Trophoblast cell (in vitro differentiated cells and primary cell): Measurements from ENCODE around the gene NOS2.

Experiments used
- DNase-seq, 2 donors: peaks; one replicate each; pipeline ENCODE4 v3.0.0-alpha.2; 2016
- H2AFZ ChIP-seq: 2 replicates; pipeline ENCODE4 v1.6.1; 2013; ENCODE audit warnings: low read length, moderate library complexity, mild to moderate bottlenecking; ENCODE audit not compliant: insufficient read depth, poor library complexity
- H2AK5ac ChIP-seq: 2 replicates; pipeline ENCODE4 v1.6.1; 2013; ENCODE audit warnings: mild to moderate bottlenecking, low read length
- H2BK120ac ChIP-seq: 2 replicates; pipeline ENCODE4 v1.6.1; 2013; ENCODE audit warnings: low read length, mild to moderate bottlenecking, moderate library complexity; ENCODE audit not compliant: insufficient read depth, poor library complexity
- H2BK12ac ChIP-seq: 2 replicates; pipeline ENCODE4 v1.6.1; 2013; ENCODE audit warnings: mild to moderate bottlenecking, low read length, moderate library complexity
- H2BK5ac ChIP-seq: 2 replicates; pipeline ENCODE4 v1.6.1; 2013; ENCODE audit warnings: low read length, low read depth, moderate library complexity, mild to moderate bottlenecking; ENCODE audit not compliant: poor library complexity
- H3K14ac ChIP-seq: 2 replicates; pipeline ENCODE4 v1.6.1; 2013; ENCODE audit warnings: mild to moderate bottlenecking, low read length
- H3K18ac ChIP-seq: 2 replicates; pipeline ENCODE4 v1.6.1; 2013; ENCODE audit warnings: mild to moderate bottlenecking, low read length
- H3K23ac ChIP-seq: 2 replicates; pipeline ENCODE4 v1.6.1; 2013; ENCODE audit warnings: low read length
- H3K27ac ChIP-seq: 2 replicates; pipeline ENCODE4 v1.5.1; 2013; ENCODE audit warnings: low read depth, mild to moderate bottlenecking, inconsistent platforms, low read length, moderate library complexity
- H3K27me3 ChIP-seq: 2 replicates; pipeline ENCODE4 v1.6.1; 2013; ENCODE audit warnings: inconsistent platforms, mild to moderate bottlenecking, low read length, moderate library complexity; ENCODE audit not compliant: insufficient read depth
- H3K36me3 ChIP-seq, 2 experiments: 1 replicate in 1 of 2; 2 replicates in 1 of 2; pipeline ENCODE4 v1.6.1; 2013; ENCODE audit warnings: low read length in 2 of 2, mild to moderate bottlenecking in 2 of 2, moderate library complexity in 1 of 2; ENCODE audit not compliant: insufficient read depth in 2 of 2, control insufficient read depth in 1 of 2
- H3K4ac ChIP-seq: 2 replicates; pipeline ENCODE4 v1.6.1; 2013; ENCODE audit warnings: low read depth, mild to moderate bottlenecking, low read length, moderate library complexity
- H3K4me1 ChIP-seq, 2 experiments: 1 replicate in 1 of 2; 2 replicates in 1 of 2; pipeline ENCODE4 v1.6.1; 2013; ENCODE audit warnings: low read length in 2 of 2, mild to moderate bottlenecking in 2 of 2, moderate library complexity in 1 of 2; ENCODE audit not compliant: insufficient read depth in 2 of 2, control insufficient read depth in 1 of 2
- H3K4me2 ChIP-seq: 2 replicates; pipeline ENCODE4 v1.6.1; 2013; ENCODE audit warnings: inconsistent platforms, mild to moderate bottlenecking, low read length, moderate library complexity
- H3K4me3 ChIP-seq: 2 replicates; pipeline ENCODE4 v1.5.1; 2013; ENCODE audit warnings: mild to moderate bottlenecking, low read depth, low read length, inconsistent platforms
- H3K79me1 ChIP-seq: one replicate; pipeline ENCODE4 v1.6.1; 2013; ENCODE audit warnings: low read length
- H3K79me2 ChIP-seq: 2 replicates; pipeline ENCODE4 v1.6.1; 2013; ENCODE audit warnings: low read length, mild to moderate bottlenecking; ENCODE audit not compliant: control insufficient read depth, insufficient read depth, poor library complexity
- H3K9ac ChIP-seq: 2 replicates; pipeline ENCODE4 v1.6.1; 2013; ENCODE audit warnings: mild to moderate bottlenecking, low read length
- H3K9me3 ChIP-seq: 2 replicates; pipeline ENCODE4 v1.6.1; 2013; ENCODE audit warnings: low read depth, mild to moderate bottlenecking, control low read depth, inconsistent platforms, low read length; ENCODE audit not compliant: insufficient read depth
- H4K12ac ChIP-seq: 2 replicates; pipeline ENCODE4 v1.6.1; 2013; ENCODE audit warnings: low read depth, mild to moderate bottlenecking, low read length, moderate library complexity
- H4K8ac ChIP-seq: 2 replicates; pipeline ENCODE4 v1.6.1; 2013; ENCODE audit warnings: low read depth, mild to moderate bottlenecking, low read length, moderate library complexity
- H4K91ac ChIP-seq: one replicate; pipeline ENCODE4 v1.6.1; 2013; ENCODE audit warnings: low read depth, mild to moderate bottlenecking, low read length, moderate library complexity
- WGBS: extraction: QIAGEN DNeasy Blood & Tissue Kit; methylation state at CpG from one replicate; pipeline ENCODE4 v1.1.7; 2013; ENCODE audit warnings: missing lambda C conversion rate; ENCODE audit not compliant: insufficient read length, insufficient coverage; ENCODE audit errors: extremely low coverage; 5-methylcytosine and 5-hydroxymethylcytosine counted together

Gene NOS2

GRCh38 chr17:27797390-27798091 lies 2.8 kb downstream of the NOS2 start:
- no CpG with 5 or more reads among the region's 9 CpGs for WGBS
- Histone ChIP-seq H4K8ac (no peak overlapping the region), H3K4me2 (no peak overlapping the region)

GRCh38 chr17:27793906-27794569 lies 6.3 kb downstream of the NOS2 start:
- no peak overlapping the region for H3K27ac ChIP-seq
- H2BK5ac ChIP-seq, result no peak overlapping the region
- no peaks in the 10 kb centered on the region for H3K36me3 ChIP-seq
- no peaks in the 10 kb centered on the region for H3K79me1 ChIP-seq
- no peaks in the 10 kb centered on the region for H3K79me2 ChIP-seq
- H3K9ac ChIP-seq, result peak overlapping the region; percentile 43
- no peak overlapping the region for H3K18ac ChIP-seq
- WGBS, result no CpG with 5 or more reads among the region's 19 CpGs
- H3K23ac ChIP-seq, result peak overlapping the region; percentile 37
- H4K8ac ChIP-seq, result no peak overlapping the region
- no peak overlapping the region for H3K4ac ChIP-seq
- no peak overlapping the region for H2BK12ac ChIP-seq
- peaks cover 9% of the 10 kb centered on the region for H3K27me3 ChIP-seq
- no peak overlapping the region for H2AFZ ChIP-seq
- H4K12ac ChIP-seq, result no peak overlapping the region
- DNase-seq, result no peak
- H3K14ac ChIP-seq, result no peak overlapping the region
- no peak overlapping the region for H2AK5ac ChIP-seq
- no peaks in the 10 kb centered on the region for H3K9me3 ChIP-seq
- peak overlapping the region; percentile 66 for H3K4me2 ChIP-seq
- no peak overlapping the region for H3K4me3 ChIP-seq
- H4K91ac ChIP-seq, result no peak overlapping the region
- H2BK120ac ChIP-seq, result no peak overlapping the region
- peaks cover 6 to 7% of the 10 kb centered on the region in 2 experiments for H3K4me1 ChIP-seq

More at GRCh38 chr17:27797390-27798091, 2.8 kb downstream of the NOS2 start:
- Histone ChIP-seq H2BK120ac (no peak overlapping the region), H3K14ac (no peak overlapping the region), H3K27me3 (peaks cover 9% of the 10 kb centered on the region), H3K4ac (no peak overlapping the region), H4K91ac (no peak overlapping the region), H3K4me1 (peaks cover 6 to 7% of the 10 kb centered on the region in 2 experiments), H2AFZ (no peak overlapping the region), H4K12ac (no peak overlapping the region), H3K36me3 (no peaks in the 10 kb centered on the region), H2BK5ac (no peak overlapping the region), H3K79me2 (no peaks in the 10 kb centered on the region), H3K23ac (no peak overlapping the region), H3K9ac (no peak overlapping the region), H3K79me1 (no peaks in the 10 kb centered on the region), H3K27ac (no peak overlapping the region), H3K18ac (no peak overlapping the region), H3K4me3 (no peak overlapping the region), H2BK12ac (no peak overlapping the region), H2AK5ac (no peak overlapping the region), H3K9me3 (no peaks in the 10 kb centered on the region)
- DNase-seq, result peak in 1 of 2 donors; percentile 22

DNA sequence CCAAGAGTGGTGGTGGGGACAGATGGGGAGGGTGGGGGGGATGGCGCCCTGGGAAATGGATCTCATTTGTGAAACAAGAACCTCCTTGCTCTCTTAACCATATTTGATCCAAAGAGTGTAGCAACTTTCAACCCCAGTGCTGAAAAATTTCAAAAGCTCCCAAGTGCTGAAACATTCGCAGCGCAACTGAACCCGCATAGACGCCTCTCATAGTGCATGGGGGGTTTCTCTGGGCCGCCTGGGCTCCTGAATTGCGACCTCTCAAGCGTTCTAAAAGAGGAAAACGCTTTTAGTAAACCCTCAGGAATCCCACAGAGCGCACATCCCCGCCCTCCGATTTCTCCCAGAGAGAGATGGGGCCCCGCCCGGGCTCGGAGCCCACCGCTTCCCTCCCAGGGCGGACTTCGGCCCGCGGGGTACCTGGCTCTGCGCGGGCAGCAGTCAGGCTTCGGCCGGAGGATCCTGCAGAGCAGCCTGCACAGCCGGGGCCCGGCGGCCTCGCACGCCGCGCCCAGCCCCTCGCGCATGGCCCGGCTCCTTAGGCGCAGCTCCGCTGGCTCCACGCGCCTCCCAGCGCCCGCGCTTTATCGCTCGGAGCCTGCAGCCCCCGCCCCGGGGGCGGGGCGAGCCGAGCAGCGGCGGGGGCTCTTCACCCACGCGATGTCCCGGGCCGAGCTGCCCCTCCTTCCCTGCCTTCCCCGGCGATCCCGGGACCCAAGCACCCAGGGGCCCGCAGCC lies 7.0 kb downstream of the NOS2 start:
- no peak overlapping the region for H3K4me3 ChIP-seq
- H2AK5ac ChIP-seq, result no peak overlapping the region
- peaks cover 9% of the 10 kb centered on the region for H3K27me3 ChIP-seq
- no peak overlapping the region for H3K4ac ChIP-seq
- no peak overlapping the region for H3K27ac ChIP-seq
- H2AFZ ChIP-seq, result no peak overlapping the region
- H4K91ac ChIP-seq, result no peak overlapping the region
- peak overlapping the region; percentile 66 for H3K4me2 ChIP-seq
- no peaks in the 10 kb centered on the region for H3K9me3 ChIP-seq
- no CpG with 5 or more reads among the region's 58 CpGs for WGBS
- no peak overlapping the region for H3K14ac ChIP-seq
- no peak overlapping the region for H4K8ac ChIP-seq
- no peak overlapping the region for H2BK5ac ChIP-seq
- H3K4me1 ChIP-seq, result peaks cover 6 to 7% of the 10 kb centered on the region in 2 experiments
- peak in 1 of 2 donors; percentile 53 for DNase-seq
- no peak overlapping the region for H3K23ac ChIP-seq
- H2BK120ac ChIP-seq, result no peak overlapping the region
- H4K12ac ChIP-seq, result no peak overlapping the region
- no peak overlapping the region for H3K18ac ChIP-seq
- no peaks in the 10 kb centered on the region for H3K79me1 ChIP-seq
- H3K79me2 ChIP-seq, result no peaks in the 10 kb centered on the region
- no peaks in the 10 kb centered on the region for H3K36me3 ChIP-seq
- no peak overlapping the region for H2BK12ac ChIP-seq
- H3K9ac ChIP-seq, result no peak overlapping the region

DNA sequence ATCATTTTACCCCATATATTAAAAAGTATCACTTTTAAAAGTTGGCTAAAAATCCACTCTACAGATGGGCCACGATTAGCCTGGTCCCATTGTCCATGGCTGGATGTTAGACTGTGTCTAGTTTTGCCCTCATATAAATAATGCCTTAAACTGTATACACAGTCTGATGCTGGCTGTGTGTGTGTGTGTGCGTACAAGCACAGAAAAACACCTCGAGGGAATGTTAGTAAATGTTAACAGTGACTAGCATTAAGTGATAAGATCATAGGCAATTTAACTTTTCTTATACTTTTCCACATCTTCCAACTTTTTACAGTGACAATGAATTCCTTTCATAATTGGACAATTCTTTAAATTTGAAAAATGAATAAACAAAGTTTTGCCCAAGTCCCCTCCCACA lies 8.2 kb downstream of the NOS2 start:
- no peak overlapping the region for H2AK5ac ChIP-seq
- no peak overlapping the region for H2BK5ac ChIP-seq
- H3K18ac ChIP-seq, result no peak overlapping the region
- no peak overlapping the region for H2BK120ac ChIP-seq
- no peak overlapping the region for H3K23ac ChIP-seq
- no peak overlapping the region for H4K12ac ChIP-seq
- H3K14ac ChIP-seq, result no peak overlapping the region
- WGBS, result no CpG with 5 or more reads among the region's 3 CpGs
- no peak overlapping the region for H4K8ac ChIP-seq
- H3K79me2 ChIP-seq, result no peaks in the 10 kb centered on the region
- no peak overlapping the region for H2BK12ac ChIP-seq
- H3K27ac ChIP-seq, result no peak overlapping the region
- H3K4me2 ChIP-seq, result no peak overlapping the region
- no peak overlapping the region for H2AFZ ChIP-seq
- no peak overlapping the region for H3K9ac ChIP-seq
- peak; percentile 50 to 75 for DNase-seq
- peaks cover 9% of the 10 kb centered on the region for H3K27me3 ChIP-seq
- H3K4me3 ChIP-seq, result no peak overlapping the region
- H3K4me1 ChIP-seq, result peaks cover 6 to 7% of the 10 kb centered on the region in 2 experiments
- H4K91ac ChIP-seq, result no peak overlapping the region
- H3K36me3 ChIP-seq, result no peaks in the 10 kb centered on the region
- no peaks in the 10 kb centered on the region for H3K79me1 ChIP-seq
- H3K9me3 ChIP-seq, result no peaks in the 10 kb centered on the region
- H3K4ac ChIP-seq, result no peak overlapping the region
